Activated naive CD8-positive, alpha-beta T cell treated with anti-CD3 and anti-CD28 coated beads for 36 hours (primary cell): ENCODE measurements around the gene PRDM16. TPM values are rescaled to one million over a fixed set of nuclear protein-coding genes. Genes with fewer than 3 reads are reported as not detected.
A peak's percentile ranks its signal among the peaks of the same experiment; 100 is the strongest.

Experiments
- DNase-seq: peaks from one replicate; pipeline ENCODE4 v3.0.0; 2021
- H3K27ac Mint-ChIP-seq: one replicate; pipeline ENCODE4 v1.8.0; 2022; ENCODE audit warnings: mild to moderate bottlenecking, moderate library complexity, mixed read lengths
- H3K27me3 Mint-ChIP-seq: one replicate; pipeline ENCODE4 v1.8.0; 2022; ENCODE audit warnings: mild to moderate bottlenecking, mixed read lengths
- H3K36me3 Mint-ChIP-seq: one replicate; pipeline ENCODE4 v1.8.0; 2021; ENCODE audit warnings: mild to moderate bottlenecking, mixed read lengths
- H3K4me1 Mint-ChIP-seq: one replicate; pipeline ENCODE4 v1.8.0; 2021; ENCODE audit warnings: mixed read lengths
- H3K4me3 Mint-ChIP-seq: one replicate; pipeline ENCODE4 v1.8.0; 2022; ENCODE audit warnings: mild to moderate bottlenecking, moderate library complexity, mixed read lengths
- H3K9me3 Mint-ChIP-seq: one replicate; pipeline ENCODE4 v1.8.0; 2022; ENCODE audit warnings: mixed read lengths
- total RNA-seq, 2 experiments: library from RNA; stranded (reverse); gene quantifications; one replicate each; pipeline ENCODE4 v1.2.3, GENCODE V29; 2021

The PRDM16 gene
- total RNA-seq, 2 experiments from 2014 or later, result 0.06 to 0.12 TPM

DNA sequence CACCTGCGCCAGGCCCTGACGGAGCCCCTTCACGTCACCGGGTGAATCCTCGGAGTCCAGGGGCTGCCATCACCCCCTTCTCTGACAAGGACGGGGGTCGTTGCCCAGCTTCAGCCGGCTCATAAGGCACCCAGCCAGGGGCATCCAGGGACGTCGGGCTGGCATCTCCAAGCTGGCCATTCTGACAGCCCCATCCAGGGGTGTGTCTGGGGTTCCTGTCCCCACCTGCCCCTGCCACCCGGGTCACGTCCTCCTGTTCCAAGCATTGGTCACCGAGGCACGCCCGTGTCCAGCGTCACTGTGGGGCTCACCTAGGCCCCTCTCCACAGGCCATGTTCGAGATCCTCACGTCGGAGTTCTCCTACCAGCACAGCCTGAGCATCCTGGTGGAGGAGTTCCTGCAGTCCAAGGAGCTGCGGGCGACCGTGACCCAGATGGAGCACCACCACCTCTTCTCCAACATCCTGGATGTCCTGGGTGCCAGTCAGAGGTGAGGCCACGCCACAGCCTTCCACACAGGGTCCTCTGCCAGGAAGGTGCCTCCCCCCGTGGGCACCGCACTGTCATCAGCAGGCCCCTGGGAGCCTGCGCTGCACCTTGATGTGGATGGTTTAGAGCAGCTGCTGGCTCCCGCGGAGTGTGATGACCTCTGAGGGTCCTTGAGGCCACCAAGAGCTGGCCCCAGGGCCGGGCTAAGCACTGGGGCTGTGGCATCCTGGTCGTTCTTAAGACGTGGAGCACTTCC is 400.3 kb downstream of the PRDM16 start:
- Mint-ChIP-seq H3K27me3 (no peaks in the 10 kb centered on the region), H3K9me3 (no peaks in the 10 kb centered on the region), H3K4me3 (no peak overlapping the region), H3K4me1 (no peaks in the 10 kb centered on the region), H3K27ac (no peak overlapping the region), H3K36me3 (no peaks in the 10 kb centered on the region)
- no peak for DNase-seq

DNA sequence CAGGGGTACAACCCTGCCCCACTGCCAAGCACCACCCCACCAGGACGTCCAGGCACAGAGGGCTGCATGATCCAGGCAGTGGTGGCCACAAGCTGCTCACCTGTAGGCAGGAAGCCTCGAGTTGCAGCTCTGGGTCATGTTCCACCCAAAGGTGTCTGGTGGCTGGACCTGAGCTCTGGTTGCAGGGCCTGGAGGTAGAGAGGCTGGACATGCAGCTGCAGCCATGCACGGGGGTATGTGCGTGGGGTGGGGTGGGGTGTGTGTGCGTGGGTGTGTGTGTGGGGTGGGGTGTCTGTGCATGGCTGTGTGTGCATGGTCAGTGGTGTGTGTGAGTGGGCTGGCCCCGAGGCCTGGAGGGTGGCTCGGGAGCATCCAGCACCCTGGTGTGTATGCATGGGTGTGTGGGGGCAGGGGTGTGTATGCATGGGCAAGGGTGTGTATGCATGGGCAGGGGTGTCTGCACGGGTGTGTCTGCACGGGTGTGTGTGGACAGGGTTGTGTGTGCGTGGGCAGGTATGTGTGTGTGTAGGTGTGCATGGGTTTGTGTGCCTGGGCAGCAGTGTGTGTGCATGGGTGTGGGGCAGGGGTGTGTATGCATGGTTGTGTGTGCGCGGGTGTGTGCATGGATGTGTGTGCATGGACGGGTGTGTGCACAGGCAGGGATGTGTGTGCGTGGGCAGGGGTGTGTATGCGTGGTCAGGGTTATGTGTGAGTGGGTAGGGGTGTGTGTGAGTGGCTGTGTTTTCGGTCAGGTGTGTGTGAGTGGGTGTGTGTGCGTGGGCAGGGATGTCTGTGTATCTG is 401.0 kb downstream of the PRDM16 start:
- DNase-seq, result no peak
- Mint-ChIP-seq H3K27me3 (no peaks in the 10 kb centered on the region), H3K9me3 (no peaks in the 10 kb centered on the region), H3K4me1 (no peaks in the 10 kb centered on the region), H3K4me3 (no peak overlapping the region), H3K27ac (peak overlapping the region; percentile 5), H3K36me3 (no peaks in the 10 kb centered on the region)

DNA sequence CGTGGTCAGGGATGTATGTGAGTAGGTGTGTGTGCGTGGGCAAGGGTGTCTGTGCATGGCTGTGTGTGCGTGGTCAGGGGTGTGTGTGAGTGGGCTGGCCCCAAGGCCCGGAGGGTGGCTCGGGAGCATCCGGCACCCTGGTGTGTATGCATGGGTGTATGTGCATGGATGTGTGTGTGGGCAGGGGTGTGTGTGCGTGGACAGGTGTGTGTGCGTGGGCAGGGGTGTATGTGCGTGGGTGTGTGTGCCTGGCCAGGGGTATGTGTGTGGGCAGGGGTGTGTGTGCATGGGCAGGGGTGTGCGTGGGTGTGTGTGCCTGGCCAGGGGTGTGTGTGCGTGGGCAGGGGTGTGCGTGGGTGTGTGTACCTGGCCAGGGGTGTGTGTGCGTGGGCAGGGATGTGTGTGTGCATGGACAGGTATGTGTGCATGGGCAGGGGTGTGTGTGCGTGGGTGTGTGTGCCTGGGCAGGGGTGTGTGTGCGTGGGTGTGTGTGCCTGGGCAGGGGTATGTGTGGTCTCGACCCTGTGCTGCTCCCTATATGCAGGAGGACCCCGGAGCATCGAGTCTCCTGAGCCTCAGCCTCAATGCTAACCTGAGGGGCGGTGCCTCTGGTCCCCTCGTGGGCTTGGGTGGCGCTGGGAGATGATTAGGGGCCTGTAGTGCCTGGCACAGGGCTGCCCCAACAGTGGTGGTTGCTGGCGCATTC is 401.8 kb downstream of the PRDM16 start:
- DNase-seq, result no peak
- Mint-ChIP-seq H3K9me3 (no peaks in the 10 kb centered on the region), H3K4me3 (no peak overlapping the region), H3K4me1 (no peaks in the 10 kb centered on the region), H3K27ac (peak overlapping the region; percentile 5), H3K27me3 (no peaks in the 10 kb centered on the region), H3K36me3 (no peaks in the 10 kb centered on the region)

DNA sequence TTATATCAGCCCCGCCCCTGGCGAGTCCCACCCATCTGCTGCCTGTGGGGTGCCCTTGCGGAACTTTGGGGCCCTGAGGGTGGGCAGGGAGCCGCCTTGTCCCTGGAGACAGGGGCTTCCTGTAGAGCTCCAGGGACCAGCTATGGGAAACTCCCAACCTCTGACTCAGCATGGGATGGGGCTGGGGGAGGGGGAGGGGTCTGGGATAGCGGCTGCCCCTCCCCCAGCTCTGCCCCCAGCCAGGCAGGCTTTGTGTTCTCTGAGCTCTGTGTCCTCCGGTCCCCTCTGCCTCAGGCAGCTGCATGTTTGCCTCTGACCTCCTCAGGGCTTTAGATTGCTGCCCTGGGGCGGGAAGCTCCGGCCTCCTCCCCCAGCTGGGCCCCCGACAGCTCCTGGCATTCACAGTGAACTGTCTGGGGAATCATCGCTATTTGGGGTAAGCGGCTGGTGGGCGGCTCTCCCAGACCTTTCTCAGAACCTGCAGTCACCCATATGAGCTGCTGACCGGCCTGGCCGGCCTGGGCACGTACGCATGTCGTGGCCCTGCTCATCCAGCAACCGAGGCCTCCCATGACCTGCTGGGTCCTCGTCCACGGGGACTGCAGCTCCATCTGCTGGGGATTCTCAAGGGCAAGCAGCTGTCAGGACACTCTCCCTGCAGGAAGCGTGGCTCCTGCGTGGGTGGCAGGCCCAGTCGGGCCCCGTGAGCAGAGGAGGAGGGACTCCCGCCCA is 402.5 kb downstream of the PRDM16 start:
- Mint-ChIP-seq H3K9me3 (no peaks in the 10 kb centered on the region), H3K27ac (no peak overlapping the region), H3K4me1 (no peaks in the 10 kb centered on the region), H3K36me3 (no peaks in the 10 kb centered on the region), H3K4me3 (no peak overlapping the region), H3K27me3 (no peaks in the 10 kb centered on the region)
- no peak for DNase-seq

DNA sequence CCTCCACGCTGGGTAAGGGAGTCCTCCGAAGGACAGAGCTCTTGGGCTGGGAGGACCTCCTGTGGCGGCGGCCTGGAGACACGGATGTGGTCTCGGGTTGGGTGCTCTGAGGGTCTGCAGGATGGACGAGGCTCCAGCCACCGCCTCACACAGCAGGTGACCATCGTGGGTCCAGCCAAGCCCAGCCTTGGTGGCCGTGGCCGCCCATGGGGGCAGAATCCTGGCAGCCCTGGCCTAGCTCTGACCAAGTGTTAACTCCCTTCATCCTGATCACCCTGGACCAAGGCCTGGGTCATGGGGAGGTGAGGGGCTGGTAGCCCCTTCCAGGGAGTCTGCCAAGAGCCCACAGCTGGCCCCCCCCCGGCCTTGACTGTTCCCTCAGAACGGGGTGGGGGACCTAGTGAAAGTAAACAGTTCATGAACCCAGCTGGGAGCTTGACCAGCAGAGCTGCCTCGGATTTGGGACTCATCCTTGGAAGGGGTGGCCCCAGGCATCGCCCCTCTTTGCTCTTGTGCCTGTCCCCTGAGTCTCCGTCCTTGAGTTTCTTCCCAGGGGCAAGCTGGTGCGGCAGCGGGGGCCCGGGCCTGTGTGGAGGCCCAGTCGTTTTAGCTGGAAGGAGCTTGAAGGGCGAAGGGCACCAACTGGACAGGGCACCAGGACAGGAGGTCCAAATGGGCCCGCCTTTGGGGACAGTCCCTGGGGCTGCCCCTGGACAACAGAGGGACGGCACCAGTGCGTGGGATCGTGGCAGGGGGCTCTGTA is 403.3 kb downstream of the PRDM16 start:
- H3K9me3 Mint-ChIP-seq, result no peaks in the 10 kb centered on the region

DNA sequence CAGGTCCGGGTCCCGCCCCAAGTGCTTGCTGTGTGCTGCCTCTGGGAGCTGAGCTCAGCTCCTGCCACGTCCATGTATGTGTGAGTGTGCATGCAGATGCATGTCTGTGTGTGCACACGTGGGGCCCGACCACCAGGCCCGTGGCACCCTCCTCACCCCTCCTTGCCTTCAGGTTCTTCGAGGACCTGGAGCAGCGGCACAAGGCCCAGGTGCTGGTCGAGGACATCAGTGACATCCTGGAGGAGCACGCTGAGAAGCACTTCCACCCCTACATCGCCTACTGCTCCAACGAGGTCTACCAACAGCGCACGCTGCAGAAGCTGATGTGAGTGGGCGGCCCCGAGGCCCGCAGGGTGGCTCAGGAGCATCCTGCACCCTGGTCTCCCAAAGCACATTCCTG is 403.9 kb downstream of the PRDM16 start:
- Mint-ChIP-seq H3K36me3 (no peaks in the 10 kb centered on the region), H3K4me1 (no peaks in the 10 kb centered on the region), H3K4me3 (no peak overlapping the region), H3K27me3 (peaks cover 2% of the 10 kb centered on the region), H3K9me3 (no peaks in the 10 kb centered on the region), H3K27ac (no peak overlapping the region)
- no peak for DNase-seq

More for the DNA sequence above, 403.3 kb downstream of the PRDM16 start:
- Mint-ChIP-seq H3K27ac (no peak overlapping the region), H3K27me3 (no peaks in the 10 kb centered on the region), H3K4me1 (no peaks in the 10 kb centered on the region), H3K36me3 (no peaks in the 10 kb centered on the region), H3K4me3 (no peak overlapping the region)
- DNase-seq, result no peak

DNA sequence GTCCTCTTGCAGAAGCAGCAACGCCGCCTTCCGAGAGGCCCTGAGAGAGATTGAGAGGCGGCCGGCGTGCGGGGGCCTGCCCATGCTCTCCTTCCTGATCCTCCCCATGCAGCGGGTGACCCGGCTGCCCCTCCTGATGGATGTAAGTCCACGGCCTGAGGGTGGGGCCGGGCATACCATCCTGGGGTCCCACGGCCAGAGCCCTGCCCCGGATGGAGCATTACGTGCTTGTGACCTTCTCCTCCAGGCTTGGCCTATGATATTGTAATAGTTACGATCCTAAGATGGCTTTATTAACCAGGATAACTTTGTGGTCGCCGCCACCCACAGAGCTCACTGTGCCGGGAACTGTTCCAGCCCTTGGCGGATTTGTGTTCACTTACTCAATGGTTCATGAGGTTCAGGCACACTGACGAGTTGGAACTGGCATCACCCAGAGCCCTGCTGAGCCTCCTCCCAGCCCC is 404.4 kb downstream of the PRDM16 start:
- peaks cover 5% of the 10 kb centered on the region for H3K27me3 Mint-ChIP-seq
- H3K4me3 Mint-ChIP-seq, result no peak overlapping the region
- H3K4me1 Mint-ChIP-seq, result no peaks in the 10 kb centered on the region
- H3K9me3 Mint-ChIP-seq, result no peaks in the 10 kb centered on the region
- DNase-seq, result no peak
- H3K36me3 Mint-ChIP-seq, result no peaks in the 10 kb centered on the region
- no peak overlapping the region for H3K27ac Mint-ChIP-seq

DNA sequence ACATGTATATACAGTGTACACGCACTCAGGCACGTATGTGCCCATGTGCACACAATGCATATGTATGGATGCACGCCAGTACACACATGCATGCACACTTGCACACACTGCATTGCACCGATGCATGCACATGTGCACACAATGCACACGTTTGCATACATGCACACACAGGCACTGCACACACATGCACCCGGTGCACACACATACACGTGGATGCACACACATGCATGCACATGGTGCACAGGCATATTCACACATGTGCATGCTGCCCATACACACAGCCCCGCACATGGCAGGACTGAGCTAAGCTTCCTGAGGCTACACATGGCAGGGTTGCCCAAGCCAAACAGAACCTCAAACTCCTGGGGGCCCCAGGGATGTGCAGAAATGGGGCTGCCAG is 405.0 kb downstream of the PRDM16 start:
- no peak overlapping the region for H3K4me3 Mint-ChIP-seq
- no peak for DNase-seq
- H3K36me3 Mint-ChIP-seq, result no peaks in the 10 kb centered on the region
- H3K4me1 Mint-ChIP-seq, result no peaks in the 10 kb centered on the region
- no peaks in the 10 kb centered on the region for H3K9me3 Mint-ChIP-seq
- H3K27ac Mint-ChIP-seq, result no peak overlapping the region
- peaks cover 5% of the 10 kb centered on the region for H3K27me3 Mint-ChIP-seq

DNA sequence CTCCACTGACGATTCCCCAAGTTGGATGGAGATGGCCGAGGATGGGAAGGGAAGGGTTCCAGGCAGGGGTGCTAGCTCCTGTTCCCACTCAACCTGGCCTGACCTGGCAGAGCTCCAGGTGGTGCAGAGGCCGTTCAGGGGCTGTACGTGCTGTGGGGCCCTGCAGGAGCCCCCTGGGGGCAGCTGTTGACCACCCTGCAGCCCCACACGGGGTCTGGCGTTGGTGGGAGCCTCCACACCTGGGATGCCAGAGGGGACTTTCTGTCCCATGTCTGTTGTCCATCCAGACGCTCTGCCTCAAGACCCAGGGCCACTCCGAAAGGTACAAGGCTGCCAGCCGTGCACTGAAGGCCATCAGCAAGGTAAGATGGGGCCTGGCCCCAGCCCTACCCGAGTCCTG is 405.4 kb downstream of the PRDM16 start:
- Mint-ChIP-seq H3K36me3 (no peaks in the 10 kb centered on the region), H3K4me3 (no peak overlapping the region), H3K9me3 (no peaks in the 10 kb centered on the region), H3K27me3 (peaks cover 5% of the 10 kb centered on the region), H3K4me1 (no peaks in the 10 kb centered on the region), H3K27ac (no peak overlapping the region)
- DNase-seq, result no peak

DNA sequence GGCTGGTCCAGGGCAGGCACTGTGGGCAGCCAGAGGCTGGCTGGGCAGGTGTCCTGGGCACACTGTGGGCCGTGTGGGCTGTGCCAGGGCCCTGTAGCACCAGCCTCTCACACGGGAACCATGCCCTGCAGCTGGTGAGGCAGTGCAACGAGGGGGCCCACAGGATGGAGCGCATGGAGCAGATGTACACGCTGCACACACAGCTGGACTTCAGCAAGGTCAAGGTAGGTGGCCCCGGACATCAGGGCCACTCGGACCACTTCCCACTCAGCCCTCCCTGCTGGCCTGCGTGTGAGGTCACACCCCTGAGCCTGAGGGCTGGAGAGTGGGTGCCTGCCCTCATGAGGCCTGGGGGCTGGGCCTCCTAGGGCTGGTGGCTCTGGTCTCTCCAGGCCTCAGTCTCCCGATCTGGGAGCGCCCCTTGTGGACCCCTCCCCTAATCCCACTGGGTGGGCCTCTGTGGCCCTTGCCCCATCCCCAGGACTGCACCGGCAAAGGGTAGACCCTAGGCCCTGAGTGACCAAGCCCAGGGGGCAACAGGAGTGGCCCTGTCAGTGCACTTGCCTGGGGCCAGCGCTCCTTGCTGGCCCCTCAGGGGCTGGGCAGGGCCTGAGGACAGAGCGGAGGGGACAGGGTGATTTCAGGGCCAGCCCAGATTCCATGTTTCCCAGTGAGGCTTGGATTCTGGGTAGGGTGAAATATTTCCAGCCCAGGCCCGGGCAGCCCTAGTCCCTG is 407.0 kb downstream of the PRDM16 start:
- Mint-ChIP-seq H3K27ac (no peak overlapping the region), H3K27me3 (peaks cover 5% of the 10 kb centered on the region), H3K4me3 (no peak overlapping the region), H3K9me3 (no peaks in the 10 kb centered on the region), H3K36me3 (no peaks in the 10 kb centered on the region), H3K4me1 (no peaks in the 10 kb centered on the region)
- no peak for DNase-seq

DNA sequence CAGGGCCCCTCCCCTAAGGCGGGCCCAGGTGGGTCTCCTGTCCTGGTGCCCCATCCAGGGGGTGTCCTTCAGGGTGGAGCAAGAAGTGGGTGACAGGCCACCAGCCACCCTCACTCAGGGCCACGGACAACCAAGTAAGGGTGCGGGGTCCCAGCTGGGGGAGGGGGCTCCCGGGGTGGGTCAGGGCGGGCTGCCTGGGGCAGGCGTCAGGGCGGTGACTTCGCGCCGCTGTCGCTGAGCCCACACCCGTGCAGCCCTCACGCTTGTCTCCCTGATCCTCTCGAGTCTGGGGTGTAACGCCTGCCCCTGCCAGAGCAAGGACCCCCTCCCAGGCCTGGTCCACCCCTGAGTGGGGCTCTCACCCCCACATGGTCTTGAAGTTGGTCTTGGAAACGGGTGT is 407.7 kb downstream of the PRDM16 start:
- Mint-ChIP-seq H3K9me3 (no peaks in the 10 kb centered on the region), H3K4me1 (no peaks in the 10 kb centered on the region), H3K4me3 (no peak overlapping the region), H3K27ac (no peak overlapping the region), H3K27me3 (peaks cover 5% of the 10 kb centered on the region), H3K36me3 (no peaks in the 10 kb centered on the region)
- no peak for DNase-seq

DNA sequence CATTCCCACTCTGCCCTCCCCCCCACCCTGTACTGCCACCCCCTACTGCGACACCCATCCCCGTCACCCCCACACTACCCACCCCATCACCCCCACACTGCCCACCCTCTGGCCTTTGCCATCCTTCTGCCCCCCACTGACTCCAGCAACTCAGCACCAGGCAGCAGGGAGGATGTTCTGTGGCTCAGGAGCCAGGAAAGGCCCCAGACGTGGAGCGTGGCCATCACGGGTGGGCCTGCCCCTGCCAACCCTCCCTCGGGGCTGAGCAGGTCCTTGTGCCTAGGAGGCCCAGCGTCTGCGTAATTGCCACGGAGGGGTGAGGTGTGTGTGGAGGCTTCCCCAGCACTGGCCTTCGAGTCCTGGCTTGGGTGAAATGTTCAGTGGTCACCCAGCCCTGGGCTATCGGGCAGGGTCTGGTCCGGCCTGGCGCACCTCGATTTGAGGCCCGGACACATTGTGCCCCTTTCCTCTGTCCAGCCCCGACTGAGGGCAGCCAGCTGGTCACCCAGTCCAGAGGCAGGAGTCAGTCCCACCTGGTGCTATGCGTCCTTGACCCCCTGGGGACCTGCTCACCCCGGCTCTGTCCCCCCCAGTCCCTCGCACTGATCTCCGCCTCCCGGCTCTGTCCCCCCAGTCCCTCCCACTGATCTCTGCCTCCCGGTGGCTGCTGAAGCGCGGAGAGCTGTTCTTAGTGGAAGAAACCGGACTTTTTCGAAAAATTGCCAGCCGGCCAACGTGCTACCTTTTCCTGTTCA is 408.4 kb downstream of the PRDM16 start:
- no peaks in the 10 kb centered on the region for H3K9me3 Mint-ChIP-seq
- H3K36me3 Mint-ChIP-seq, result no peaks in the 10 kb centered on the region
- no peak overlapping the region for H3K27ac Mint-ChIP-seq
- no peaks in the 10 kb centered on the region for H3K4me1 Mint-ChIP-seq
- DNase-seq, result no peak
- no peak overlapping the region for H3K4me3 Mint-ChIP-seq
- H3K27me3 Mint-ChIP-seq, result peaks cover 5% of the 10 kb centered on the region

DNA sequence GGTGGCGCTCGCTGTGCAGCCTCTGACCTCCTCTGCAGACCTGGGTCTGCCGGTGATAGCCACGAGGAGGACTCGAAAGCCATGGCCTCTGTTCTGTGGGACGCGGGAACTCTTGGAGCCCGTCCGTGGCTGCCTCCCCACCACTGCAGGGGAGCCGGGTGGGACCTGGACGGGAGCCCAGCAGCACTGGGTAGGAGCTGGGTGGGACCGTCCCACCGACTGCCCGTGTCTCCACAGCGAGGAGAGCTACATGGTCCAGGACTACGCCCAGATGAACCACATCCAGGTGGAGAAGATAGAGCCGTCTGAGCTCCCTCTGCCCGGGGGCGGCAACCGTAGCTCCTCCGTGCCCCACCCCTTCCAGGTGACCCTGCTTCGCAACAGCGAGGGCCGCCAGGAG is 409.2 kb downstream of the PRDM16 start:
- H3K27me3 Mint-ChIP-seq, result peaks cover 5% of the 10 kb centered on the region
- H3K4me3 Mint-ChIP-seq, result no peak overlapping the region

More for the DNA sequence above, 409.2 kb downstream of the PRDM16 start:
- DNase-seq, result no peak
- no peaks in the 10 kb centered on the region for H3K4me1 Mint-ChIP-seq
- H3K36me3 Mint-ChIP-seq, result no peaks in the 10 kb centered on the region
- H3K9me3 Mint-ChIP-seq, result no peaks in the 10 kb centered on the region
- H3K27ac Mint-ChIP-seq, result no peak overlapping the region
